ENCODE results near the gene DHX40.
"Not testable (repeated sequence)": the region's sequence is repeated elsewhere in the genome, so short reads cannot be mapped to it uniquely, and the experiment has no call there.

The DHX40 gene

GRCh38 chr17:59565171-59565958 lies at the start of gene DHX40:
TSS of gene DHX40 (plus strand) at chr17:59565610. CDS start at chr17:59565672, 62 bp downstream.
- peak; percentile 96 for DNase-seq (ENCODE audit: low read depth)

- DNase-seq (ENCODE audit: low read depth) = no peak
Measured at GRCh38 chr17:59516451-59516850, 49.0 kb upstream of the DHX40 start.

DNA sequence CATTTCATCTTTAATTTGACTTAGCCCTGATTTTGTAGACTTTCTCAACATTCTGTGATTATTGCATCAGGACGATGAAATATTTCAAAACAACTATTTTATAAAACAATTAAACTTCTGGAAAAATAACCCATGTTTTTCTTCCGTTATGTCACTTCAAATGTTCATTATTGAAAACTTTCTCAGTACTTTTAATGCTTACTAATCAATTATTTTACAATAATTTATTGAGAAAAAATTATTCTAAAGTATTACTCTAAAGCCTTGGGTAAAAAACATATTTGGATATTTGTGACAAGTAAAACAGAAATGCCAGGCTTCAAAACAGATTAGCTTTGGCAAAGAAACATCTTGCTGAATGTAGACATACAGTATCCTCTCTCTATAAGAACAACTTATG lies 46.3 kb upstream of the DHX40 start:
- DNase-seq (ENCODE audit: low read depth) = no peak

- no peak for DNase-seq (ENCODE audit: low read depth)
Measured at GRCh38 chr17:59520251-59520650, 45.2 kb upstream of the DHX40 start.

DNA sequence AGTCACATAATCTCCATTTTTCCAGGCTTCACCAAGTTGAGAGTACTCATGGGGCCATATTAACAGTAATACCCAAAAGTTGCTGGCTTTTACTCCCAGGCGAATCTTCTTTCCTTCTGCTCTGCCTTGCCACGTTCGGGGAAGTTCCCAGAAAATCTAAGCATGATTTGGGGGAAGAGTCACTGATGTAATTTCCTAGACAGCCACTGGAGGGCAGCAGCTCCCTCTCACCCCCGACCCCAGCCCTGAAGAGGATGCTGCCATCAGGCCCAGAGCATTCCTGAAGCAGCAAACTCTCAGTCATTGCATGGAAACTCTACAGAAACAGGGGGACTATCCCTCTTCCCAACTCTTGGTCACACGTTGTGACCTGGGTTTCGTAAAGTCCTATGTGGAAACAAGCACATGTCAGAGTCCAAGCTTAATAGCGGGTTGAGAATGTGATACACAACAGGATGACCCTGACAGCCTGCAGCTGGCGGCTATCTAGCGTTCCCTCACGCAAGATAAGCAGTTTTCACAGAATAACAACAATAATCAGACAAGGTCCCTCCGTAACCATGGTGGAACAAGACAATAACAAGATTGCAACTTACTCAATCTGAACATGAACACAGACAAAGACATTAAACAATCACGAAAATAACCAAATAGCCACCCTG lies 43.8 kb upstream of the DHX40 start:
- DNase-seq (ENCODE audit: low read depth) = peak; percentile 28

- not testable (repeated sequence) for DNase-seq (ENCODE audit: low read depth)
Measured at GRCh38 chr17:59524930-59525329, 40.5 kb upstream of the DHX40 start.

- DNase-seq (ENCODE audit: low read depth) = no peak
Measured at GRCh38 chr17:59525668-59526067, 39.7 kb upstream of the DHX40 start.

- DNase-seq (ENCODE audit: low read depth) = no peak
Measured at GRCh38 chr17:59526451-59526850, 39.0 kb upstream of the DHX40 start.

GRCh38 chr17:59527325-59527917 lies 38.0 kb upstream of the DHX40 start:
- no peak for DNase-seq (ENCODE audit: low read depth)

- no peak for DNase-seq (ENCODE audit: low read depth)
Measured at GRCh38 chr17:59527931-59528330, 37.5 kb upstream of the DHX40 start.

DNA sequence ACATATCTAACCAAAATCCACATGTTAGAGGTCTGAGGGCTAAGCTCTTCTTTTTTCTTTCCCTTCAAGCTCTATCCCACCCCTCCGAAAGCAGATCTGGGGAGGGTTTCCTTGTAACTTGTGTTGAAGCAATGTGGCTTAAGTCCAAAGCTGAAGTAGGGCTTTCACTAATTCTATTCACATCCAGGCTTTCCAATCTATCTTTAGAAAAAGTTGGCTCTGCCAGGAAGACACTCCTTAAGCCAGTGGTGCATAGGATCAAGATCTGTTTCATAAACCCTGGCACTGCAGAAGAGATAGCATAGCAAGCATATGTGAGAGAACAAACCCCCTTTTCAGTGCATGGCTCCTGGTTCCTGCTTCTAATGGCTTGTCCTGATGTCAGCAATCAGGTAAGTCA lies 34.9 kb upstream of the DHX40 start:
- DNase-seq (ENCODE audit: low read depth) = no peak

DNA sequence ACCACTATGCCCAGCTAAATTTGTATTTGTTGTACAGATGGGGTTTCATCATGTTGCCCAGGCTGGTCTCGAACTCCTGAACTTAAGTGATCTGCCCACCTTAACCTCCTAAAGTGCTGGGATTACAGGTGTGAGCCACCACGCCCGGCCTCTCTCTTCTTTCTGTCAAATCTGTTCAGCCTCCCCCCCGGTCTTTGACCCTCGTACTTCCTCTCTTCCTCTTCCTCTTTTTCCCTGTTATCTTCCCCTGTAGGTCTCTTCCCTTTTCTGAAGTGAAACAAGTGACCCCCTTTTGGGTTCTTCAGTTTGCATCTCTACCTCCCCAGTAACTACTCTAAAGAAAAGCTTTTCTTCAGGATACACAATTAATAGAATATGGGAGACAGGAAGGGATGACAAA lies 31.7 kb upstream of the DHX40 start:
- no peak for DNase-seq (ENCODE audit: low read depth)

GRCh38 chr17:59534583-59534982 lies 30.8 kb upstream of the DHX40 start:
- no peak for DNase-seq (ENCODE audit: low read depth)

DNA sequence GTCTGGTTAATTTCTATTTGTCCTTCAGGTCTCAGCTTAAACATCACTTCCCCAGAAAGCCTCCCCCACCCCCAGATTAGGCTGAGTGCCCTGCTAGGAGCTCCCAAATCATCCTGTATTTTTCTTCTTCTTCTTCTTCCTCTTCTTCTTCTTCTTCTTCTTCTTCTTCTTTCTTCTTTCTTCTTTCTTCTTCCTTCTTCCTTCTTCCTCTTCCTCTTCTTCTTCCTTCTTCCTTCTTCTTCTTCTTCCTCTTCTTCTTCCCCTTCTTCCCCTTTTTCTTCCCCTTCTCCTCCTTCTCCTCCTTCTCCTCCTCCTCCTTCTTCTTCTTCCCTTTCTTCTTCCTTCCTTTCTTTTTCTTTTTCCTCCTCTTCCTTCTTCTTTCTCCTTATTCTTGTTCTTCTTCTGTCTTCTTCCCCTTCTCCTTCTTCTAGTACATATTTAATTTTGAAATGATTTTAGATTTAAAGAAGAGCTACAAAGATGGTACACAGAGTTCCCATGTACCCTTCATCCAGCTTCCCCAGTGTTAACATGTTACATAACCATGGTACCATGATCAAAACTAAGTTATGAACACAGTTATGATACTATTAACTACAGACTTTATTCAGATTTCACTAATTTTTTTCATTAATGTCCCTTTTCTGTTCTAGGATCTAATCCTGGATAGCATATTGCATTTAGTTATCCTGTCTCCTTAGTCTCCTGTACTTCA lies 27.1 kb upstream of the DHX40 start:
- DNase-seq (ENCODE audit: low read depth) = no peak

GRCh38 chr17:59542960-59543635 lies 22.3 kb upstream of the DHX40 start:
- DNase-seq (ENCODE audit: low read depth) = no peak

GRCh38 chr17:59545942-59546341 lies 19.5 kb upstream of the DHX40 start:
- DNase-seq (ENCODE audit: low read depth) = no peak

DNA sequence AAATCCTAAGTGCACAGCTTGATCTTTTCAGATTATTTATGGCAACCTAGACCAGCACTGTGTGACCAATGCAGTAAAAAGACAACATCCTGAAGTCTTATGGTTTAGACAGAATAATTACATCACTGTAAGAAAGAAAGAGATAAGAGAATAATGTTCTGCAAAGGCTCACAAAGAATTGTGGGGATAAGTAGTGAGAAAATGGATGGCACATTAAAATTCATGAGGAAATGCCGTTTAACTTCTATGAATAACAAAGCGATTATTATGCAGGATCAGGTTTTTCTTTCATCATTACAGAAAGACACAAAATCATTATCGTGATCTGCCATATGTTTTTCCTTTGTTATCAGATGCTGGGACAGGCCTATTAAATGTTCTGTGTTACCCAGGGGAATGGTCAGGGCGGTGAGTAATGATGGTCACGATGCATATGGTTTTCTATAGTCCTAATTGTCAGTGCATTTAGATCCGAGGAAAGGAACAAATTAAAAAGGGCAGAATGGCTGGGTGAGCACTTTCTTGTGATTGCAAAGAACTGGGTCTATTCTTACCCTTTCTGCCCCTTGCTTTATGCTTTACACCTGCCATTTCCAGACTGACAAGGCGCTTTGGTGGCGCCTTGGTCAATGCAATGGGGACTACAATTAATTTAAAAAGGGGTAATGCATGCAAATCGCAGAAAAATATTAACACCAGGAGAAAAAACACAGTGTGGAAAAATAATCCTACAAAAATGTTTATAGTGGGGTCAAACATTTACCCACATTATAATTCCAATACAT lies 18.1 kb upstream of the DHX40 start:
- no peak for DNase-seq (ENCODE audit: low read depth)

- DNase-seq (ENCODE audit: low read depth) = not testable (repeated sequence)
Measured at GRCh38 chr17:59548985-59549384, 16.4 kb upstream of the DHX40 start.

DNA sequence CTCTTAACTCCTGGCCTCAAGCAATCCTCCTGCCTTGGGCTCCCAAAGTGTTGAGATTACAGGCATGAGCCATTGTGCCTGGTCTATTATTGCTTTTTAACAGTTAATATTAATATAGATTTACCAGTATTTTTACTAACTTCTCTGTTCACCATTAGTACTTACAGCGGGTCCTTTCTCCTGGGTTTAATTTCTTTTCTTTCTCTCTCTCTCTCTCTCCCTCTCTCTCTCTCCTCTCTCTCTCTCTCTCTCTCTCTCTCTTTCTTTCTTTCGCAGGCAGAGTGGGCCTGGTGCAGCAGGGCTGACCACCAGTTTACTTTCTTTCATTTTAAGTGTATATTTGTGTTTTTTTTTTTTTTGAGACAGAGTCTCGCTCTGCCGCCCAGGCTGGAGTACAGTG lies 14.7 kb upstream of the DHX40 start:
- no peak for DNase-seq (ENCODE audit: low read depth)

DNA sequence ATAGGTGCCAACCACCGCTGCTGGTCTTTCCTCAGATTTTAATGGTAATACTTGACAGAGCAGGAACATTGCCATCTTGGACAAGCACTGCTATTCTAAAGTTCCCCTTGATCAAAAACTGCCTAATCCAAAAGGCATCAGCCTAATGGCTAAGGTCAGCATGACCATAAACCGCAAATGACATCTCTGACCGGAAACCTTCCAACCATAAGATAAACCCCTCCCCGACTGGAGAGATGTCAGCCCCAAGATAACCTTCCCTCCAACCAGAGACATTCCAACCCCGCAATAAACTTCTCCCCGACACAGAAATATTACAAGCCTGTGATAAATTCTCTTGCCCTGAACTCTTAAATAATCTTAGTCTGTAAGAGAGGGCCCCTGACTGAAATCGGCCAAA lies 7.4 kb upstream of the DHX40 start:
- DNase-seq (ENCODE audit: low read depth) = no peak

DNA sequence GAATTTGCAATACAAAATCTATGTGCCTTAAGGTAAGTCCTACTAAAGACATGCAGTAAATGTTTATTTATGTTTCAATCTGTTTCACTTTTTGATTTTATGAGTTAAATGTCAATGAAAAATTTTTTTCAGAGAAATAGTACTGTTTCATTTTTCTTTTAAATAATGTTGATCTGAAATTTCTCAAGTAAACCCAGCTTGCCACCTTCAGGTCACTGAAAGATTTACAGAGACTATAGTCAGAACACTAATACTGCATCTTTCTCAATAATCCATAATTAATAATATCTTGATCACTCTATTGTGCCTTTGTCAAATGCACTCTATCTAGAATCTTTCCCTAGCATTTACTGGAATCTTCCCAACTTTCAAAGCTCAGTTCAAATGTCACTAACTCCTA lies 6.5 kb upstream of the DHX40 start:
- no peak for DNase-seq (ENCODE audit: low read depth)
